Peyer's patch (tissue), 4 donors: Measurements from ENCODE around the gene ASAP3.

Experiments
- CTCF ChIP-seq, 6 experiments: fragments of 450-650 bp in 4 of 6; fragments of 200-600 bp in 2 of 6; sonication (generic) in 1 of 6; IDR thresholded peaks; one replicate each; pipeline ENCODE4 v1.5.1; 2017 to 2019; ENCODE audit warnings: antibody characterized with exemption in 6 of 6, mild to moderate bottlenecking in 3 of 6, moderate library complexity in 1 of 6
- POLR2A ChIP-seq, 2 donors: fragments of 450-650 bp; IDR thresholded peaks; one replicate each; pipeline ENCODE4 v1.5.1; 2017; ENCODE audit warnings: antibody characterized with exemption in 2 of 2, mild to moderate bottlenecking in 2 of 2, moderate library complexity in 2 of 2

- no peak for TF ChIP-seq CTCF (IDR thresholded peaks at IDR 0.05)
- TF ChIP-seq POLR2A (IDR thresholded peaks at IDR 0.05), result no peak
Measured at GRCh38 chr1:23470282-23471070, 13.5 kb downstream of the ASAP3 start.
